IPS-18c (cell line): ENCODE measurements around the gene BTAF1.

Experiments used
- H3K4me3 ChIP-seq: 2 replicates; pipeline ENCODE4 v1.7.0; 2013; ENCODE audit warnings: low read depth, mild to moderate bottlenecking, low read length, moderate library complexity; ENCODE audit not compliant: insufficient read depth
- H3K9me3 ChIP-seq: one replicate; pipeline ENCODE4 v1.6.1; 2013; ENCODE audit warnings: mild to moderate bottlenecking, low read length, moderate library complexity; ENCODE audit not compliant: control insufficient read depth, insufficient read depth

The BTAF1 gene

GRCh38 chr10:91901784-91902677, 21.5 kb upstream of the BTAF1 start:
- no peak overlapping the region for H3K4me3 ChIP-seq
- H3K9me3 ChIP-seq, result no peaks in the 10 kb centered on the region

GRCh38 chr10:91907033-91907594, 16.5 kb upstream of the BTAF1 start:
- H3K4me3 ChIP-seq, result peak overlapping the region; percentile 84; the same call in 1 of the 2 replicates

DNA sequence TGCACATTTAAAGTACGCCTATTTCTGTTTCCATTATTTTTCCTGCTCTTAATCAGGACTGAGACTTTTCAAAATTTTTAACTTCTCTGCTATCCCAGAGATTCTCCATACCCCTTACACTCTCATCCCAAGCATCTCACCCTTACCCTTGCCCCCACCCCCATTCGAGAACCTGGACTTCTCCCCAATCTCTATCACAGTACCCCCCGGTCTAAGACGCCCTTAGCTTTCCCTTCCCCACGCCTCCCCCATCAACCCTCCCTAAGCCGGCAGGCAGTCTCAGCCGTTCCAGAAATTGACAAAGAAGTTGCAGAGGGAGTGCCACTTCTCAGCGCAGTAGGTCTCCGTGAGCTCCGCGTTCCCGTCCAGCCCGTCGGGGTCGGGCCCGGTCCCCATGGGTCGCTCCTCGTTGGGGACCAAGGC, 15.6 kb upstream of the BTAF1 start:
- no peaks in the 10 kb centered on the region for H3K9me3 ChIP-seq
- peak overlapping the region; percentile 84 for H3K4me3 ChIP-seq

More at GRCh38 chr10:91907033-91907594, 16.5 kb upstream of the BTAF1 start:
- no peaks in the 10 kb centered on the region for H3K9me3 ChIP-seq

DNA sequence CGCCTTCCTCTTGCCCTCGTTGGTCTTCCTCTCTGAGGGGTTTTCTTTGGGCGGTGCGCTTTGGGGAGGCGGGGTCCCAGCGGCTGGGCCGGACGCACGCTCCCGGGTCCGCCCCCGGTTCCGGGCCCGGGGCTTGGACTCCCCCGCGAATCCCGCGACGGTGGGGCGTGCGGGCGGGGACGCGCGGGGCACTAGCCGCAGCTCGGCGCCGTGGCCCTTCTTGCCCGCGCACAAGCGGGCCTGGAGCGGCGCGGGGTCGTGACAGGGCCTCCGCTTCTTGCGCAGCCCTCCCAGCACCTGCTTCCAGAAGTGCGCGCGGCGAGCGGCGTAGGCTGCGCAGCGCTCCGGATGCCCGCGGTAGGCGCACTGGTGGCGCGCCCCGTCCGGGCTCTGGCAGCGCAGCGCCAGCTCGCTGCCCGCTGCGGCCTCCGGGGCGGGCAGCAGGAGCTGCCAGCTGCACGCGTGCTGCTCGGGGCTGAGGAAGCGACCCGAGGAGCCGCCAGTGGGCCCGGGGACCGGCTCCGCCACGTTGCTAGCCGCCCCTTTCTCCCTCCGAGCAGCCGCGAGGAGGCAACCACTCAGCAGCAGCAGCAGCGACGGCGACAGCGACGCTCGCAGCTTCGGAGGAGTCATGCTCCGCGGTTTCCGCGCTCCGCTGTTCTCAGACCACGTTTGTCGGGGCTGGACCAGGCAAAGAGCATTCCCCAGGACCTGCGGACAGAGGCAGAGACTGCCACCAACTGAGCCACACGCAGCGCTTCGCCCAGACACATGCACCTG, 15.0 kb upstream of the BTAF1 start:
- Histone ChIP-seq H3K4me3 (peak overlapping the region; percentile 84), H3K9me3 (no peaks in the 10 kb centered on the region)

GRCh38 chr10:91909117-91909677, 14.4 kb upstream of the BTAF1 start, which contains the start of gene FGFBP3:
FGFBP3 (minus strand) TSS chr10:91909486; CDS start chr10:91908969, 517 bp downstream.
- H3K9me3 ChIP-seq, result no peaks in the 10 kb centered on the region
- peak within 1 kb of the TSS; percentile 84 for H3K4me3 ChIP-seq

- H3K9me3 ChIP-seq, result no peaks in the 10 kb centered on the region
- H3K4me3 ChIP-seq, result no peak overlapping the region
Measured at GRCh38 chr10:91910467-91910866, 13.1 kb upstream of the BTAF1 start.

DNA sequence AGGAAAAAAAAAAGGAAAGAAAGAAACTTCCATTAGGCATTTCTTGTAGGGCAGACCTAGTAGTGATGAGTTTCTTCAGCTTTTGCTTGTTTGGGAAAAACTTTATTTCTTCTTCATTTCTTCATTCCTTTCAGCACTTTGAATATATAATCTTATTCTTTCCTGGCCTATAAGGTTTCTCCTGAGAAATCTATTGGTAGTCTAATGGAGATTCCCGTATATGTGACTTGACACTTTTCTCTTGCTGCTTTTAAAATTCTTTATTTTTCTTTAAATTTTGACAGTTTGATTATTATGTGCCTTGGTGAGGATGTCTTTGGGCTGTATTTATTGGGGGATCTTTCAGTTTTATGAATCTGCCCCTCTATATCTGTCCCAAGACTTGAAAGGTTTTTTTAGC, 3.9 kb upstream of the BTAF1 start:
- Histone ChIP-seq H3K4me3 (no peak overlapping the region), H3K9me3 (no peaks in the 10 kb centered on the region)

DNA sequence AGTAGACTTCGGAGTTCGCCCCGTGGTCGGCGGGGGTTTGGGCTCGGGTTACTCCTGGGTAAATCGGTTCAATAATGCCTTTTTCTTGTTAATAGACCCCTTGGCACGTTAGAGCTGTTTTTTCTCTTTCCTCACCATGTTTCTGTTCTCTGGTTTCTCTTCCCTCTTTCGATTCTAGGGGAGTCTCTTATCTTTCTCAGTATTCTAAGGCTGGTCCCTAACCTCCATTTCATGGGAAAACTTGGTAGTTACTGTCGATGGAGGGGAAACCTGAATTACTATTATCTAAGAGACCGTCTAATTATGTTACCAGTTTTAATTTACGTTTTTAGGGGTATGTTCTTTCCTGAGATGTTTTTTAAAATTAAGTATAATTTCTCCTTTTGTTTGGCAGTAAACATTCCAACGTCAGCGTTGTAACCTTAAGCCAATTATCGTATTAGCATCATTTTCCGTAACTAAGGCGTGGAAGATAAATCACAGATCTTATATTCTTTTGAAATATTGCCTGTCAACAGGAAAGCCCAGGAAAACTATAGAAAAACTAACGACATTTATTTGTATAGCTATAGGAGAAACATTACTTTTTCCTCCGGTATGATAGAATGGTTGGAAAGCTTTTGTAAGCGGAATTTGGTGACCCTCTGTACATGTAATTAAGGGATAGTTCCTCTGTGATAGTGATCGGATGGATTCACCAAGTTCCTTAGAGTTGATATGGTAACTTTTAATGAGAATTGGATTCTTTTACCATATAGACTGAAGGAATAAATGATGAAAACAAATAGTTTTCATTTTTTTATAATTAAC, 847 bp downstream of the BTAF1 start:
- Histone ChIP-seq H3K9me3 (no peaks in the 10 kb centered on the region), H3K4me3 (peak overlapping the region; percentile 90)

- Histone ChIP-seq H3K4me3 (peak overlapping the region; percentile 90), H3K9me3 (no peaks in the 10 kb centered on the region)
Measured at GRCh38 chr10:91925022-91925320, 1.4 kb downstream of the BTAF1 start.

- H3K4me3 ChIP-seq, result no peak overlapping the region
- H3K9me3 ChIP-seq, result no peaks in the 10 kb centered on the region
Measured at GRCh38 chr10:91930939-91931338, 7.4 kb downstream of the BTAF1 start.

- no peak overlapping the region for H3K4me3 ChIP-seq
- no peaks in the 10 kb centered on the region for H3K9me3 ChIP-seq
Measured at GRCh38 chr10:91931526-91932190, 8.1 kb downstream of the BTAF1 start.

- Histone ChIP-seq H3K4me3 (no peak overlapping the region), H3K9me3 (no peaks in the 10 kb centered on the region)
Measured at GRCh38 chr10:91932737-91933136, 9.2 kb downstream of the BTAF1 start.

DNA sequence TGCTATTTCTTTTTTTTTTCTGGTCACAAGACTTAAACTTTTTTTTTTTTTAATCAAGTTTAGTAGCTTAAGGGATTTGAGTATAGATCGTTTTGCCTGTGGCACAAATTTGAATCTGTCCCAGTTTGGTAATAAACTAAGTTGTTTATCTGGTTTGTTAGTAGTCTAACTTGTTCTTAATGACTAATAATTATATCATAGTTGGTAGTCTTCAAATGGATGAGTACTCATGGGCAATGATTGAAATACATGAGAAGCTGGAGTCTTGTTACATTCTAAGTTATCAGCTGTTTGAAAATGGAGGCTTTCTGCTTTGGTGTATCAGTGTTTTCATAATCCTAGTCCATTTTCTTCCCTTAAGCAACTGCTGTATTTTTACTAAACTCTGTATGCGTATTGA, 12.3 kb downstream of the BTAF1 start:
- Histone ChIP-seq H3K9me3 (no peaks in the 10 kb centered on the region), H3K4me3 (no peak overlapping the region)

DNA sequence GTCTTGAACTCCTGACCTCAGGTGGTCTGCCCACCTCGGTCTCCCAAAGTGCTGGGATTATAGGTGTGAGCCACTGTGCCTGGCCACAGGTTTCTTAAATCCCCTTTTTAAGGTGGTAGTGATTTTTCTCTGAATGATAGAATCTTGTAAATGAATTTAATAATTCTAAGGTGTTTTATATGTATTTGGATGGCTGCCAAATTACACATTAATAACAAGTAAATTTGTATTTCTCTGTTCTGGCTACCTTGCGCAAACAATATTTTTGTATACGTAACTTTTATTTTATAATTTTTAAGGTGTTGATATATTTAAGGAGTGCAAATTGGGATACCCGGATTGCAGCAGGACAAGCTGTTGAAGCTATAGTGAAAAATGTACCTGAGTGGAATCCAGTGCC, 16.1 kb downstream of the BTAF1 start:
- Histone ChIP-seq H3K9me3 (no peaks in the 10 kb centered on the region), H3K4me3 (no peak overlapping the region)

DNA sequence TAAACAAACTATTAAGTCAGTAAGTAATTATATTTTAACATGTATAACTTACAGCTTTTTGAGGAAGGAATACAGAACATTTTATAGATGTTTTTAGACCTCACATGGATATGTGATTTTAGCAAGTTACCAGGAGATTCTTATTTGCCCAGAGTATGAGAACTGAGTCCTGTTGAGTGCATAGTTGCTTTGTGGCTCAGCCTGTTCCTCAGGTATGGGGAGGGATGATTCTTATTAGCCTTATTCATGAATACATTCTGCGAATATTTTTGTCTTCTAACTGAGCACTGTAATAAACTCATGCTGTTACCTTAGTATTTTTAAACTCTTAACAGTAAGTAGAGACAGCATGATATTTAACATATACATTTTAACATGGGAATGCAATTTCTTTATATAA, 17.9 kb downstream of the BTAF1 start:
- H3K4me3 ChIP-seq, result no peak overlapping the region
- no peaks in the 10 kb centered on the region for H3K9me3 ChIP-seq

GRCh38 chr10:91944880-91945630, 21.5 kb downstream of the BTAF1 start:
- H3K9me3 ChIP-seq, result no peaks in the 10 kb centered on the region
- no peak overlapping the region for H3K4me3 ChIP-seq
